HepG2 (cell line): ENCODE data around the gene TASOR2. TPM values are rescaled to one million over a fixed set of nuclear protein-coding genes. Genes with fewer than 3 reads are reported as not detected.
A peak's percentile ranks its signal among the peaks of the same experiment; 100 is the strongest.

ENCODE experiments used
- AGO1 ChIP-seq: fragments of 200-400 bp; formaldehyde crosslinking; IDR thresholded peaks from 2 replicates; pipeline ENCODE4 v1.6.1; 2017; ENCODE audit warnings: mild to moderate bottlenecking, low read depth, low read length, moderate library complexity; ENCODE audit not compliant: poor library complexity, severe bottlenecking
- ARNT2 ChIP-seq: sonication (generic); formaldehyde crosslinking; IDR thresholded peaks from 2 replicates; pipeline ENCODE4 v1.8.0; 2022; ENCODE audit warnings: mild to moderate bottlenecking, low read depth, missing genetic modification reagents, moderate library complexity
- CBX5 ChIP-seq: sonication (generic); formaldehyde crosslinking; IDR thresholded peaks from 2 replicates; pipeline ENCODE4 v1.4.0; 2020; ENCODE audit warnings: missing genetic modification reagents, borderline replicate concordance
- ESRRA ChIP-seq: sonication (generic); formaldehyde crosslinking; IDR thresholded peaks from 2 replicates; pipeline ENCODE4 v1.5.1; 2020; ENCODE audit warnings: mild to moderate bottlenecking, low read depth, missing genetic modification reagents
- FIP1L1 ChIP-seq: fragments of 200-400 bp; formaldehyde crosslinking; IDR thresholded peaks from 2 replicates; pipeline ENCODE4 v1.6.1; 2018; ENCODE audit warnings: low read depth, mild to moderate bottlenecking, low read length, moderate library complexity, borderline replicate concordance; ENCODE audit not compliant: insufficient read depth
- IRX3 ChIP-seq: sonication (generic); formaldehyde crosslinking; IDR thresholded peaks from 2 replicates; pipeline ENCODE4 v1.8.1; 2023; ENCODE audit warnings: mild to moderate bottlenecking, low read depth, missing genetic modification reagents, borderline replicate concordance
- NR2F1 ChIP-seq, 2 experiments: fragments of 450-650 bp in 1 of 2; formaldehyde crosslinking in 1 of 2; IDR thresholded peaks; 2 replicates each; pipeline versions ENCODE4 v1.5.0 to v1.6.1; 2016 to 2020; ENCODE audit warnings: mild to moderate bottlenecking in 1 of 2, missing compliant biosample characterization in 1 of 2, missing genetic modification reagents in 1 of 2, moderate library complexity in 1 of 2
- PHF5A ChIP-seq: IDR thresholded peaks from one replicate; pipeline ENCODE4 v1.6.1; 2018; ENCODE audit warnings: low read depth, missing genetic modification reagents; ENCODE audit not compliant: unreplicated experiment
- SALL1 ChIP-seq: sonication (generic); formaldehyde crosslinking; IDR thresholded peaks from 2 replicates; pipeline ENCODE4 v1.8.0; 2022; ENCODE audit warnings: mild to moderate bottlenecking, missing genetic modification reagents
- SMAD3 ChIP-seq: sonication (generic); formaldehyde crosslinking; IDR thresholded peaks from 2 replicates; pipeline ENCODE4 v1.4.0; 2020; ENCODE audit warnings: missing genetic modification reagents
- SRSF1 ChIP-seq: fragments of 200-400 bp; formaldehyde crosslinking; optimal IDR thresholded peaks from 2 replicates; pipeline ENCODE3; 2017; ENCODE audit warnings: mild to moderate bottlenecking, low read depth, low read length, moderate library complexity
- ZNF180 ChIP-seq: sonication (generic); formaldehyde crosslinking; IDR thresholded peaks from 2 replicates; pipeline ENCODE4 v1.4.0; 2020; ENCODE audit warnings: low read depth, missing genetic modification reagents, borderline replicate concordance
- ZNF225 ChIP-seq: sonication (generic); formaldehyde crosslinking; IDR thresholded peaks from 2 replicates; pipeline ENCODE4 v1.4.0; 2020; ENCODE audit warnings: mild to moderate bottlenecking, missing genetic modification reagents
- ZNF432 ChIP-seq: sonication (generic); formaldehyde crosslinking; IDR thresholded peaks from 2 replicates; pipeline ENCODE4 v1.5.0; 2020; ENCODE audit warnings: missing genetic modification reagents, mild to moderate bottlenecking, borderline replicate concordance
- polyA plus RNA-seq, 8 experiments: library from polyadenylated mRNA; depleted of rRNA in 3 of 8; stranded (reverse) in 7 of 8; unstranded in 1 of 8; fragments of >200 nt; fragmentation: Illumina TruSeq in 4 of 8; extraction: Trizol in 4 of 8; gene quantifications; 2 replicates each; pipeline versions ENCODE4 v1.2.1 to v1.2.3, GENCODE V29; 2011 to 2016; ENCODE audit warnings: low read depth in 4 of 8, missing spikeins in 1 of 8, mixed read lengths in 1 of 8; ENCODE audit not compliant: insufficient read depth in 1 of 8
- total RNA-seq, 5 experiments: library from RNA; depleted of rRNA; stranded (reverse); fragments of >200 nt; fragmentation: Illumina TruSeq; extraction: Trizol; gene quantifications; 2 replicates each; pipeline ENCODE4 v1.2.3, GENCODE V29; 2016; ENCODE audit warnings: low read depth in 1 of 5
- TF ChIP-seq, protein P1 (sequence below): sonication (generic); formaldehyde crosslinking; conservative IDR thresholded peaks from 2 replicates; pipeline ENCODE4 v1.5.0; 2020; ENCODE audit warnings: missing genetic modification reagents
- TF ChIP-seq, protein P2 (sequence below): sonication (generic); formaldehyde crosslinking; IDR thresholded peaks from 2 replicates; pipeline ENCODE4 v1.4.0; 2020; ENCODE audit warnings: missing genetic modification reagents, borderline replicate concordance
- TF ChIP-seq, protein P3 (sequence below): sonication (generic); formaldehyde crosslinking; IDR thresholded peaks from 2 replicates; pipeline ENCODE4 v1.5.0; 2020; ENCODE audit warnings: mild to moderate bottlenecking, missing genetic modification reagents, moderate library complexity
- TF ChIP-seq, protein P4 (sequence below): sonication (generic); formaldehyde crosslinking; IDR thresholded peaks from 2 replicates; pipeline ENCODE4 v1.5.1; 2020; ENCODE audit warnings: mild to moderate bottlenecking, missing genetic modification reagents

TASOR2 gene
- total and polyA plus RNA-seq, 2 of the 13 experiments (the other 11 are each of a cell fraction or from before 2014, with no cell fraction given) = 24.2 to 55.3 TPM

DNA sequence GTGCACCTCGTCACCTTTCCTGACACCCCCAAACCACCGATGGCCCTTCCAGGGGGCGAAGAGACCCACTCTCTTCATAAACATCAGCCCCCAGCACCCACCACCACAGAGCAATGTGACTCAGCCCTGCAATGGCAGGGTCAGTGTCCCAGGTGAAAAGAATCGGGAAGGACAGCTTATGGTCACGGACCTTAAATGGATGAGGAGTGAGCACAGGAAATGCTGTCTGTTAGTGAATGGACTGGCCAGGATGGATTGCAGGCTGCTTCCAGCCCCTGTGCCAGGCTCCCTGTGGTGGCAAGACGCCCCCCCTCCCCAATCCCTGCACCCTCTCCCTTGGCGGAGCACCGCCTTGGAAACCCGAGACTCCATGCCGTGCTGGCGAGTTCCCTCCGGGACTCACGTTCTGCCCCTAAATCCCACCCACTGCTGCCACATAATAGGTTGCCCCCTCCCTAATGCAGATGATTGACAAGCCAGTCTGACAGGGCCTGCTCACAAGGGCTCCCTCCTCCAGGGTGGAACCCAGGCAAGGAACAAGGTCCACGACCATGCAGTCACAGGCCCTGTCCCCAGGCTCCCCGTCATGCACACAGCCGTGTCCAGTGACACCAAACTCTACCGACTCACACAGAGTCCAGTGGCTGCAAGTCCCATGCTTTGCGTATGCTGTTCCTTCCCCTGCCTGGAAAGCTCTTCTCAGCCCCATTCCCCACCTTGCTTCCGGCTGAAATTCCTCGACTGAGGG, 25.6 kb upstream of the TASOR2 start (continued):
- no peak for TF ChIP-seq ZNF180 (CRISPR knock-in tag)
- no peak for TF ChIP-seq IRX3
- TF ChIP-seq, protein P1, sequence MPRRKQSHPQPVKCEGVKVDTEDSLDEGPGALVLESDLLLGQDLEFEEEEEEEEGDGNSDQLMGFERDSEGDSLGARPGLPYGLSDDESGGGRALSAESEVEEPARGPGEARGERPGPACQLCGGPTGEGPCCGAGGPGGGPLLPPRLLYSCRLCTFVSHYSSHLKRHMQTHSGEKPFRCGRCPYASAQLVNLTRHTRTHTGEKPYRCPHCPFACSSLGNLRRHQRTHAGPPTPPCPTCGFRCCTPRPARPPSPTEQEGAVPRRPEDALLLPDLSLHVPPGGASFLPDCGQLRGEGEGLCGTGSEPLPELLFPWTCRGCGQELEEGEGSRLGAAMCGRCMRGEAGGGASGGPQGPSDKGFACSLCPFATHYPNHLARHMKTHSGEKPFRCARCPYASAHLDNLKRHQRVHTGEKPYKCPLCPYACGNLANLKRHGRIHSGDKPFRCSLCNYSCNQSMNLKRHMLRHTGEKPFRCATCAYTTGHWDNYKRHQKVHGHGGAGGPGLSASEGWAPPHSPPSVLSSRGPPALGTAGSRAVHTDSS (CRISPR knock-in tag) = no peak
- no peak for TF ChIP-seq SMAD3 (CRISPR knock-in tag)
- TF ChIP-seq, protein P2, sequence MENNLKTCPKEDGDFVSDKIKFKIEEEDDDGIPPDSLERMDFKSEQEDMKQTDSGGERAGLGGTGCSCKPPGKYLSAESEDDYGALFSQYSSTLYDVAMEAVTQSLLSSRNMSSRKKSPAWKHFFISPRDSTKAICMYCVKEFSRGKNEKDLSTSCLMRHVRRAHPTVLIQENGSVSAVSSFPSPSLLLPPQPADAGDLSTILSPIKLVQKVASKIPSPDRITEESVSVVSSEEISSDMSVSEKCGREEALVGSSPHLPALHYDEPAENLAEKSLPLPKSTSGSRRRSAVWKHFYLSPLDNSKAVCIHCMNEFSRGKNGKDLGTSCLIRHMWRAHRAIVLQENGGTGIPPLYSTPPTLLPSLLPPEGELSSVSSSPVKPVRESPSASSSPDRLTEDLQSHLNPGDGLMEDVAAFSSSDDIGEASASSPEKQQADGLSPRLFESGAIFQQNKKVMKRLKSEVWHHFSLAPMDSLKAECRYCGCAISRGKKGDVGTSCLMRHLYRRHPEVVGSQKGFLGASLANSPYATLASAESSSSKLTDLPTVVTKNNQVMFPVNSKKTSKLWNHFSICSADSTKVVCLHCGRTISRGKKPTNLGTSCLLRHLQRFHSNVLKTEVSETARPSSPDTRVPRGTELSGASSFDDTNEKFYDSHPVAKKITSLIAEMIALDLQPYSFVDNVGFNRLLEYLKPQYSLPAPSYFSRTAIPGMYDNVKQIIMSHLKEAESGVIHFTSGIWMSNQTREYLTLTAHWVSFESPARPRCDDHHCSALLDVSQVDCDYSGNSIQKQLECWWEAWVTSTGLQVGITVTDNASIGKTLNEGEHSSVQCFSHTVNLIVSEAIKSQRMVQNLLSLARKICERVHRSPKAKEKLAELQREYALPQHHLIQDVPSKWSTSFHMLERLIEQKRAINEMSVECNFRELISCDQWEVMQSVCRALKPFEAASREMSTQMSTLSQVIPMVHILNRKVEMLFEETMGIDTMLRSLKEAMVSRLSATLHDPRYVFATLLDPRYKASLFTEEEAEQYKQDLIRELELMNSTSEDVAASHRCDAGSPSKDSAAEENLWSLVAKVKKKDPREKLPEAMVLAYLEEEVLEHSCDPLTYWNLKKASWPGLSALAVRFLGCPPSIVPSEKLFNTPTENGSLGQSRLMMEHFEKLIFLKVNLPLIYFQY (CRISPR knock-in tag) = no peak
- TF ChIP-seq, protein P3, sequence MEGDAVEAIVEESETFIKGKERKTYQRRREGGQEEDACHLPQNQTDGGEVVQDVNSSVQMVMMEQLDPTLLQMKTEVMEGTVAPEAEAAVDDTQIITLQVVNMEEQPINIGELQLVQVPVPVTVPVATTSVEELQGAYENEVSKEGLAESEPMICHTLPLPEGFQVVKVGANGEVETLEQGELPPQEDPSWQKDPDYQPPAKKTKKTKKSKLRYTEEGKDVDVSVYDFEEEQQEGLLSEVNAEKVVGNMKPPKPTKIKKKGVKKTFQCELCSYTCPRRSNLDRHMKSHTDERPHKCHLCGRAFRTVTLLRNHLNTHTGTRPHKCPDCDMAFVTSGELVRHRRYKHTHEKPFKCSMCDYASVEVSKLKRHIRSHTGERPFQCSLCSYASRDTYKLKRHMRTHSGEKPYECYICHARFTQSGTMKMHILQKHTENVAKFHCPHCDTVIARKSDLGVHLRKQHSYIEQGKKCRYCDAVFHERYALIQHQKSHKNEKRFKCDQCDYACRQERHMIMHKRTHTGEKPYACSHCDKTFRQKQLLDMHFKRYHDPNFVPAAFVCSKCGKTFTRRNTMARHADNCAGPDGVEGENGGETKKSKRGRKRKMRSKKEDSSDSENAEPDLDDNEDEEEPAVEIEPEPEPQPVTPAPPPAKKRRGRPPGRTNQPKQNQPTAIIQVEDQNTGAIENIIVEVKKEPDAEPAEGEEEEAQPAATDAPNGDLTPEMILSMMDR = no peak
- peak; percentile 40 for TF ChIP-seq AGO1
- peak; percentile 81 for TF ChIP-seq SALL1 (CRISPR knock-in tag)
- no peak for TF ChIP-seq SRSF1
- TF ChIP-seq FIP1L1 = no peak
- TF ChIP-seq ESRRA (CRISPR knock-in tag) = no peak
- TF ChIP-seq, protein P4, sequence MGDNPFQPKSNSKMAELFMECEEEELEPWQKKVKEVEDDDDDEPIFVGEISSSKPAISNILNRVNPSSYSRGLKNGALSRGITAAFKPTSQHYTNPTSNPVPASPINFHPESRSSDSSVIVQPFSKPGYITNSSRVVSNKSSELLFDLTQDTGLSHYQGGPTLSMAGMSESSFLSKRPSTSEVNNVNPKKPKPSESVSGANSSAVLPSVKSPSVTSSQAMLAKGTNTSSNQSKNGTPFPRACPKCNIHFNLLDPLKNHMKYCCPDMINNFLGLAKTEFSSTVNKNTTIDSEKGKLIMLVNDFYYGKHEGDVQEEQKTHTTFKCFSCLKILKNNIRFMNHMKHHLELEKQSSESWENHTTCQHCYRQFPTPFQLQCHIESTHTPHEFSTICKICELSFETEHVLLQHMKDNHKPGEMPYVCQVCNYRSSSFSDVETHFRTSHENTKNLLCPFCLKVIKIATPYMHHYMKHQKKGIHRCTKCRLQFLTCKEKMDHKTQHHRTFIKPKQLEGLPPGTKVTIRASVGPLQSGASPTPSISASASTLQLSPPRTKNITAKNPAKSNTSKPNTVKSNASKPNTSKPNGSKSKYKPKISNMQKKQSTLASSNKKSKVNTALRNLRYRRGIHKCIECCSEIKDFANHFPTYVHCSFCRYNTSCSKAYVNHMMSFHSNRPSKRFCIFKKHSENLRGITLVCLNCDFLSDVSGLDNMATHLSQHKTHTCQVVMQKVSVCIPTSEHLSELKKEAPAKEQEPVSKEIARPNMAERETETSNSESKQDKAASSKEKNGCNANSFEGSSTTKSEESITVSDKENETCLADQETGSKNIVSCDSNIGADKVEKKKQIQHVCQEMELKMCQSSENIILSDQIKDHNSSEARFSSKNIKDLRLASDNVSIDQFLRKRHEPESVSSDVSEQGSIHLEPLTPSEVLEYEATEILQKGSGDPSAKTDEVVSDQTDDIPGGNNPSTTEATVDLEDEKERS = no peak
- TF ChIP-seq PHF5A (CRISPR knock-in tag) = peak; percentile 51
- no peak for TF ChIP-seq NR2F1 (CRISPR knock-in tag; IDR thresholded peaks at IDR 0.05)
- TF ChIP-seq ZNF432 = no peak
- TF ChIP-seq ZNF225 (CRISPR knock-in tag) = no peak
- peak; percentile 22; the same call in 1 of the 2 replicates for TF ChIP-seq CBX5 (CRISPR knock-in tag)
- peak; percentile 47; the same call in 1 of the 2 replicates for TF ChIP-seq ARNT2
